KMS-11 (cell line): ENCODE measurements around the gene GPR137C.

Source experiments
- H2AFZ ChIP-seq: fragments of 200-600 bp; sonication (generic); 2 replicates; pipeline ENCODE4 v1.6.1; 2016; ENCODE audit warnings: antibody characterized with exemption, mixed run types, low read depth
- H3K27ac ChIP-seq: fragments of 200-600 bp; sonication (generic); 2 replicates; pipeline ENCODE4 v1.6.1; 2016; ENCODE audit warnings: mild to moderate bottlenecking, mixed run types
- H3K27me3 ChIP-seq: fragments of 200-600 bp; sonication (generic); 2 replicates; pipeline ENCODE4 v1.6.1; 2017; ENCODE audit warnings: mild to moderate bottlenecking, low read depth, mixed run types, moderate library complexity; ENCODE audit not compliant: insufficient read depth
- H3K36me3 ChIP-seq: fragments of 200-600 bp; sonication (generic); 2 replicates; pipeline ENCODE4 v1.6.1; 2017; ENCODE audit warnings: mild to moderate bottlenecking, mixed run types; ENCODE audit not compliant: insufficient read depth
- H3K4me1 ChIP-seq: fragments of 200-600 bp; sonication (generic); 2 replicates; pipeline ENCODE4 v1.6.1; 2016; ENCODE audit warnings: mild to moderate bottlenecking, low read depth, mixed run types; ENCODE audit not compliant: poor library complexity, severe bottlenecking
- H3K4me2 ChIP-seq: fragments of 200-600 bp; sonication (generic); 2 replicates; pipeline ENCODE4 v1.7.0; 2016; ENCODE audit warnings: mild to moderate bottlenecking, mixed run types
- H3K4me3 ChIP-seq: fragments of 200-600 bp; sonication (generic); IDR thresholded peaks from 2 replicates; pipeline ENCODE4 v1.6.1; 2017; ENCODE audit warnings: low read depth, low read length, mixed read lengths; ENCODE audit not compliant: insufficient read depth
- H3K79me2 ChIP-seq: fragments of 200-600 bp; sonication (generic); 2 replicates; pipeline ENCODE4 v1.6.1; 2016; ENCODE audit warnings: low read depth, mixed run types; ENCODE audit not compliant: insufficient read depth
- H3K9ac ChIP-seq: fragments of 200-600 bp; sonication (generic); 2 replicates; pipeline ENCODE4 v1.6.1; 2016; ENCODE audit warnings: mild to moderate bottlenecking, mixed run types
- H4K20me1 ChIP-seq: fragments of 200-600 bp; sonication (generic); 2 replicates; pipeline ENCODE4 v1.6.1; 2016; ENCODE audit warnings: mild to moderate bottlenecking, mixed run types; ENCODE audit not compliant: insufficient read depth
- TF ChIP-seq, protein P1 (sequence below): fragments of 200-600 bp; sonication (generic); conservative IDR thresholded peaks from 2 replicates; pipeline ENCODE4 v1.6.1; 2017; ENCODE audit warnings: low read depth, mild to moderate bottlenecking, antibody characterized with exemption, low read length, moderate library complexity, mixed read lengths

The GPR137C gene

DNA sequence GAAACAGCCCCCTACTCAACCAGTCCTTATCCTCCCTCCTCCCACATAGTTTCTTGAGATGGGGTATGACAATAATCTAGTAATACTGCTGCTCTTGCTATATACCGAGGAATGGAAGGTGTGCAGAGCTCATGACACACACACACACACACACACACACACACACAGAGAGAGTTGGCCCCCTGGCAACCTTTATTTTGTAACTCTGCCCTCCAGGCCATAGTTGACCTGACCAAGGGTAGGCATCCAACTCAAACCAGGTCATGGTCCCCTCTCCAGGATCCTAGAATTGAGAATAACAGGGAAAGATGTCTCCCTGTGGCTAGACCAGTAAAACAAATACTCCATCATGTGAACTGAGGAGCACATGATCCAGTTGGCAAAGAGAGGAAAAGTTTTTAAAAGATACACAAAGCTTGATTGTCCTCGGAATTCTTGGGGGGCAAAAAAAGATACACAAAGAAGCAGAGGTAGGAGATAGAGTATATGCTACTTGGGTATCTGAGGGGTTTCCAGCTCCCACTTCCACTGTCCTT is 131.4 kb downstream of the GPR137C start:
- Histone ChIP-seq H2AFZ (no peak overlapping the region), H3K27ac (no peak overlapping the region), H3K36me3 (no peaks in the 10 kb centered on the region), H3K4me3 (no peak overlapping the region), H3K4me2 (no peak overlapping the region), H3K79me2 (peaks cover 41% of the 10 kb centered on the region), H3K27me3 (no peaks in the 10 kb centered on the region), H4K20me1 (0 out of 2 replicates have a peak, but pooled peaks cover 9% of the 10 kb centered on the region), H3K9ac (no peak overlapping the region), H3K4me1 (no peaks in the 10 kb centered on the region)
- TF ChIP-seq, protein P1, sequence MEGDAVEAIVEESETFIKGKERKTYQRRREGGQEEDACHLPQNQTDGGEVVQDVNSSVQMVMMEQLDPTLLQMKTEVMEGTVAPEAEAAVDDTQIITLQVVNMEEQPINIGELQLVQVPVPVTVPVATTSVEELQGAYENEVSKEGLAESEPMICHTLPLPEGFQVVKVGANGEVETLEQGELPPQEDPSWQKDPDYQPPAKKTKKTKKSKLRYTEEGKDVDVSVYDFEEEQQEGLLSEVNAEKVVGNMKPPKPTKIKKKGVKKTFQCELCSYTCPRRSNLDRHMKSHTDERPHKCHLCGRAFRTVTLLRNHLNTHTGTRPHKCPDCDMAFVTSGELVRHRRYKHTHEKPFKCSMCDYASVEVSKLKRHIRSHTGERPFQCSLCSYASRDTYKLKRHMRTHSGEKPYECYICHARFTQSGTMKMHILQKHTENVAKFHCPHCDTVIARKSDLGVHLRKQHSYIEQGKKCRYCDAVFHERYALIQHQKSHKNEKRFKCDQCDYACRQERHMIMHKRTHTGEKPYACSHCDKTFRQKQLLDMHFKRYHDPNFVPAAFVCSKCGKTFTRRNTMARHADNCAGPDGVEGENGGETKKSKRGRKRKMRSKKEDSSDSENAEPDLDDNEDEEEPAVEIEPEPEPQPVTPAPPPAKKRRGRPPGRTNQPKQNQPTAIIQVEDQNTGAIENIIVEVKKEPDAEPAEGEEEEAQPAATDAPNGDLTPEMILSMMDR: no peak

DNA sequence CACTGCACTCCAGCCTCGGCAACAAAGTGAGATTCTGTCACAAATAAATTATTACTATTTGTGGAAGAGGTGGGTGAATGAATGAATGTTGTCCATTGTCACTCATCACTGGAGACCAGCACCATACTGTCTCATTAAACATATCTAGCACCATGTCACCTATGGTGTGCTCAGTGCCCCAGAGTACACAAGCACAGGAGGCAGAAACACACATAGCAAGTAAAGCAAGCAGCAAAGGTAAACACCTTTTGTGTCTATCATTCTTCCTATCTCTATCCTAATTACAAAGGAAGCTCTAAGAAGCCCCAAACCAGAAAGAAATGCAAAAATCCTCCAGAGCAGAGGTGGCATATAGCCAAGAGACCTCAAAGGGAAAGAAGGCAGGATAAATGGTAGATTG is 133.5 kb downstream of the GPR137C start:
- Histone ChIP-seq H3K4me1 (peaks cover 6% of the 10 kb centered on the region), H3K9ac (no peak overlapping the region), H3K36me3 (no peaks in the 10 kb centered on the region), H4K20me1 (0 out of 2 replicates have a peak, but pooled peaks cover 9% of the 10 kb centered on the region), H3K79me2 (peaks cover 63% of the 10 kb centered on the region), H3K4me3 (no peak overlapping the region), H3K27ac (no peak overlapping the region), H2AFZ (no peak overlapping the region), H3K27me3 (no peaks in the 10 kb centered on the region), H3K4me2 (no peak overlapping the region)
- TF ChIP-seq, protein P1: no peak
